Keratinocyte (primary cell): Measurements from ENCODE around the gene MYCL. TPM values are rescaled to one million over a fixed set of nuclear protein-coding genes. Genes with fewer than 3 reads are reported as not detected.

Experiments used
- DNase-seq: peaks from one replicate; pipeline ENCODE4 v3.0.0-alpha.2; 2011; ENCODE audit warnings: low read depth, missing footprints, low spot score
- FAIRE-seq: peaks from 2 replicates; lab custom pipeline; 2011; peaks lifted over from hg19 to GRCh38; lab: Jason Lieb, UNC
- H2AFZ ChIP-seq: 2 replicates; pipeline ENCODE4 v1.6.0; 2012; ENCODE audit warnings: low read length, control low read depth, inconsistent platforms; ENCODE audit not compliant: control insufficient read depth
- H3K27ac ChIP-seq: 2 replicates; pipeline ENCODE4 v1.5.1; 2011; ENCODE audit warnings: low read length; ENCODE audit not compliant: control insufficient read depth, insufficient read depth
- H3K27me3 ChIP-seq: 3 replicates; pipeline ENCODE4 v1.6.0; 2011; ENCODE audit warnings: low read length; ENCODE audit not compliant: control insufficient read depth, insufficient read depth; ENCODE audit errors: extremely low read depth
- H3K36me3 ChIP-seq, 2 experiments: 2 replicates in 1 of 2; 3 replicates in 1 of 2; pipeline ENCODE4 v1.5.1; 2011; ENCODE audit warnings: low read length in 2 of 2, mild to moderate bottlenecking in 1 of 2; ENCODE audit not compliant: control insufficient read depth in 2 of 2, insufficient read depth in 2 of 2; ENCODE audit errors: extremely low read depth in 1 of 2
- H3K4me1 ChIP-seq: 3 replicates; pipeline ENCODE4 v1.5.1; 2011; ENCODE audit warnings: low read length; ENCODE audit not compliant: control insufficient read depth, insufficient read depth; ENCODE audit errors: extremely low read depth
- H3K4me2 ChIP-seq: 3 replicates; pipeline ENCODE4 v1.6.0; 2011; ENCODE audit warnings: low read depth, low read length; ENCODE audit not compliant: control insufficient read depth, insufficient read depth; ENCODE audit errors: extremely low read depth
- H3K4me3 ChIP-seq, 3 experiments: fragments of 200-600 bp in 1 of 3; sonication (generic) in 1 of 3; 2 replicates in 2 of 3; 3 replicates in 1 of 3; pipeline ENCODE4 v1.5.1; 2011 to 2016; ENCODE audit warnings: low read length in 3 of 3, mild to moderate bottlenecking in 3 of 3, control low read depth in 2 of 3, inconsistent platforms in 1 of 3, low read depth in 1 of 3, mixed read lengths in 1 of 3, mixed run types in 1 of 3, moderate library complexity in 1 of 3; ENCODE audit not compliant: control insufficient read depth in 2 of 3, insufficient read depth in 2 of 3; ENCODE audit errors: extremely low read depth in 1 of 3
- H3K79me2 ChIP-seq: 2 replicates; pipeline ENCODE4 v1.6.0; 2012; ENCODE audit warnings: low read length; ENCODE audit not compliant: control insufficient read depth, insufficient read depth
- H3K9ac ChIP-seq: 3 replicates; pipeline ENCODE4 v1.6.0; 2011; ENCODE audit warnings: low read length; ENCODE audit not compliant: control insufficient read depth, insufficient read depth; ENCODE audit errors: extremely low read depth
- H3K9me1 ChIP-seq: 3 replicates; pipeline ENCODE4 v1.6.0; 2011; ENCODE audit warnings: low read length; ENCODE audit not compliant: control insufficient read depth, insufficient read depth; ENCODE audit errors: extremely low read depth
- H3K9me3 ChIP-seq: 2 replicates; pipeline ENCODE4 v1.5.1; 2012; ENCODE audit warnings: low read depth, low read length; ENCODE audit not compliant: control insufficient read depth
- H4K20me1 ChIP-seq: 3 replicates; pipeline ENCODE4 v1.6.0; 2011; ENCODE audit warnings: low read length; ENCODE audit not compliant: control insufficient read depth, insufficient read depth; ENCODE audit errors: extremely low read depth
- EZH2 ChIP-seq: IDR thresholded peaks from one replicate; pipeline ENCODE4 v1.6.1; 2012; ENCODE audit warnings: inconsistent platforms, mild to moderate bottlenecking, low read length, moderate library complexity
- dilution Hi-C: fragments of 300-500 bp; cut with MboI; formaldehyde crosslinking; loops from one replicate; pipeline ENCODE4 v1.7.0; 2020; ENCODE audit warnings: low sequenced_read_pairs; ENCODE audit not compliant: extremely low pct_ligation_motif_present
- polyA plus RNA-seq, 5 experiments: library from polyadenylated mRNA; depleted of rRNA in 3 of 5; stranded (reverse) in 3 of 5; stranded (forward) in 1 of 5; unstranded in 1 of 5; fragments of >200 nt; gene quantifications; 1 replicate in 1 of 5; 2 replicates in 3 of 5; 3 replicates in 1 of 5; pipeline versions ENCODE4 v1.2.1 to v1.2.3, GENCODE V29; 2011 to 2012; ENCODE audit warnings: missing spikeins in 2 of 5, low read depth in 1 of 5, low replicate concordance in 1 of 5
- TF ChIP-seq, protein P1 (sequence below), 3 experiments: IDR thresholded peaks in 1 of 3; conservative IDR thresholded peaks in 1 of 3; optimal IDR thresholded peaks in 1 of 3; 2 replicates in 2 of 3; 3 replicates in 1 of 3; pipeline versions ENCODE3 to v1.5.1; 2011; ENCODE audit warnings: low read length in 3 of 3, mild to moderate bottlenecking in 3 of 3, moderate library complexity in 2 of 3, control low read depth in 1 of 3, inconsistent platforms in 1 of 3; ENCODE audit not compliant: insufficient read depth in 2 of 3; ENCODE audit errors: extremely low read depth in 1 of 3

Gene MYCL
- polyA plus RNA-seq, 1 donor (not counting 4 experiments of a cell fraction or from before 2014, with no cell fraction given), result 5.4 TPM

DNA sequence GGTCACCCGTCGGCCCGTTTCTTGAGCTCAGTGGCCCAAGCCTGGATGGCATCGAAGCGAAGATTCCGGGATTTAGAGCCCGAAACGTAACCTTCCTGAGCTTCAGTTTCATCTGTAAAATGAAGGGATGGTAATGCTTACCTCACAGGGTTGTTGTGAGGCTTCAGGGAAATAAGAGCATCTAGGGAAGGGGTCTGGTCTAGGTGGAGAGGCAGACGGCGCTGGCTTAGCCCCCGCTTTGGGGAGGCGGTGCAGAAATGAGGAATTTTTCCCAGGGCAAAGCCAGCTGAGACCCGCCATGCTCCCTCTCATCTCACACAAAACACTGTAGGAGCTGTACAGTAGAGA, 717 bp upstream of the MYCL start:
- peaks cover 13% of the 10 kb centered on the region for H3K4me1 ChIP-seq
- H4K20me1 ChIP-seq, result peaks cover 2% of the 10 kb centered on the region
- H3K36me3 ChIP-seq, result no peaks in the 10 kb centered on the region
- no peak overlapping the region for H3K27ac ChIP-seq
- H3K9me1 ChIP-seq, result no peaks in the 10 kb centered on the region
- dilution Hi-C loops, result no loop called here
- peak overlapping the region; percentile 70 to 80 (median 76) for H3K4me3 ChIP-seq
- DNase-seq (no peak), FAIRE-seq (no peak)
- H2AFZ ChIP-seq, result peak overlapping the region; percentile 87
- H3K9me3 ChIP-seq, result no peaks in the 10 kb centered on the region
- peak overlapping the region; percentile 75 for H3K9ac ChIP-seq
- H3K4me2 ChIP-seq, result peak overlapping the region; percentile 87
- H3K27me3 ChIP-seq, result no peaks in the 10 kb centered on the region
- no peaks in the 10 kb centered on the region for H3K79me2 ChIP-seq
- TF ChIP-seq EZH2, result no peak
- TF ChIP-seq, protein P1, sequence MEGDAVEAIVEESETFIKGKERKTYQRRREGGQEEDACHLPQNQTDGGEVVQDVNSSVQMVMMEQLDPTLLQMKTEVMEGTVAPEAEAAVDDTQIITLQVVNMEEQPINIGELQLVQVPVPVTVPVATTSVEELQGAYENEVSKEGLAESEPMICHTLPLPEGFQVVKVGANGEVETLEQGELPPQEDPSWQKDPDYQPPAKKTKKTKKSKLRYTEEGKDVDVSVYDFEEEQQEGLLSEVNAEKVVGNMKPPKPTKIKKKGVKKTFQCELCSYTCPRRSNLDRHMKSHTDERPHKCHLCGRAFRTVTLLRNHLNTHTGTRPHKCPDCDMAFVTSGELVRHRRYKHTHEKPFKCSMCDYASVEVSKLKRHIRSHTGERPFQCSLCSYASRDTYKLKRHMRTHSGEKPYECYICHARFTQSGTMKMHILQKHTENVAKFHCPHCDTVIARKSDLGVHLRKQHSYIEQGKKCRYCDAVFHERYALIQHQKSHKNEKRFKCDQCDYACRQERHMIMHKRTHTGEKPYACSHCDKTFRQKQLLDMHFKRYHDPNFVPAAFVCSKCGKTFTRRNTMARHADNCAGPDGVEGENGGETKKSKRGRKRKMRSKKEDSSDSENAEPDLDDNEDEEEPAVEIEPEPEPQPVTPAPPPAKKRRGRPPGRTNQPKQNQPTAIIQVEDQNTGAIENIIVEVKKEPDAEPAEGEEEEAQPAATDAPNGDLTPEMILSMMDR (optimal IDR thresholded peaks at IDR 0.05 in 1 of 3, IDR thresholded peaks at IDR 0.05 in 1 of 3, conservative IDR thresholded peaks at IDR 0.05 in 1 of 3; ENCODE audit: extremely low read depth in 1 of 3, insufficient read depth in 2 of 3, low read length in 3 of 3), result no peak

DNA sequence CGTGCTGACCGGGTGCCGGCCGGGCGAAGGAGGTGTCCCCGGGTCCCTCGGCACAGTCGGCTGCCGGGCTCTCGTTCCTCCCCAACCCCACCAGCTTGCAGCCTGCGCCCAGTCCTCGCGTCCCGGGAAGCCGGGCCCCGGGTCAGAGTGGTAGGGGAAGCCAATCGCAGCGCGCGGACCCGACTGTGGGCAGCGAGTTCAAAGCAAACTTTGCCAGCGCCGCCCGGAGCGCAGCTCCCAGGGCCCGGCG, 328 bp downstream of the MYCL start:
- dilution Hi-C loops, result no loop called here
- Histone ChIP-seq H3K4me3 (peak overlapping the region; percentile 70 to 80 (median 76)), H4K20me1 (peaks cover 2% of the 10 kb centered on the region), H3K9ac (peak overlapping the region; percentile 75), H3K27ac (peak overlapping the region; percentile 34), H3K36me3 (no peaks in the 10 kb centered on the region), H3K9me1 (no peaks in the 10 kb centered on the region), H2AFZ (peak overlapping the region; percentile 91), H3K4me1 (peaks cover 16% of the 10 kb centered on the region), H3K27me3 (no peaks in the 10 kb centered on the region), H3K79me2 (no peaks in the 10 kb centered on the region), H3K4me2 (peak overlapping the region; percentile 87), H3K9me3 (no peaks in the 10 kb centered on the region)
- DNase-seq (no peak), FAIRE-seq (no peak)
- no peak for TF ChIP-seq EZH2
- TF ChIP-seq, protein P1 (optimal IDR thresholded peaks at IDR 0.05 in 1 of 3, IDR thresholded peaks at IDR 0.05 in 1 of 3, conservative IDR thresholded peaks at IDR 0.05 in 1 of 3; ENCODE audit: extremely low read depth in 1 of 3, insufficient read depth in 2 of 3, low read length in 3 of 3), result no peak
